CD14-positive monocyte (primary cell): Measurements from ENCODE around the gene PPM1B. TPM values are rescaled to one million over a fixed set of nuclear protein-coding genes. Genes with fewer than 3 reads are reported as not detected.

ENCODE experiments used
- DNase-seq, 3 donors: peaks; one replicate each; pipeline ENCODE4 v3.0.0-alpha.2; 2011 to 2022
- H2AFZ ChIP-seq: 2 replicates; pipeline ENCODE4 v1.6.0; 2012; ENCODE audit warnings: mild to moderate bottlenecking, low read depth, low read length, inconsistent platforms; ENCODE audit not compliant: insufficient read depth, poor library complexity, severe bottlenecking
- H3K27ac ChIP-seq, 2 donors: 1 replicate in 1 of 2; 2 replicates in 1 of 2; pipeline ENCODE4 v1.5.1; 2012 to 2013; ENCODE audit warnings: low read length in 2 of 2, control low read depth in 1 of 2, inconsistent platforms in 1 of 2, low read depth in 1 of 2, mild to moderate bottlenecking in 1 of 2
- H3K27me3 ChIP-seq, 2 donors: one replicate each; pipeline versions ENCODE4 v1.6.0 to v1.6.1; 2011 to 2013; ENCODE audit warnings: low read length in 2 of 2; ENCODE audit not compliant: control insufficient read depth in 2 of 2, insufficient read depth in 2 of 2
- H3K36me3 ChIP-seq, 2 donors: replicated peaks in 1 of 2; 1 replicate in 1 of 2; 2 replicates in 1 of 2; pipeline versions ENCODE4 v1.5.1 to v1.6.1; 2012 to 2013; ENCODE audit warnings: low read length in 2 of 2, control low read depth in 1 of 2, inconsistent platforms in 1 of 2, mild to moderate bottlenecking in 1 of 2; ENCODE audit not compliant: insufficient read depth in 2 of 2, control insufficient read depth in 1 of 2
- H3K4me1 ChIP-seq, 2 donors: 1 replicate in 1 of 2; 2 replicates in 1 of 2; pipeline versions ENCODE4 v1.5.1 to v1.6.1; 2012 to 2013; ENCODE audit warnings: low read length in 2 of 2, control low read depth in 1 of 2, inconsistent platforms in 1 of 2, mild to moderate bottlenecking in 1 of 2, moderate library complexity in 1 of 2; ENCODE audit not compliant: insufficient read depth in 2 of 2, control insufficient read depth in 1 of 2
- H3K4me2 ChIP-seq: replicated peaks from 2 replicates; pipeline ENCODE3; 2012; ENCODE audit warnings: low read length, moderate library complexity, mild to moderate bottlenecking; ENCODE audit not compliant: poor library complexity, severe bottlenecking; ENCODE audit errors: extremely low read depth
- H3K4me3 ChIP-seq, 3 experiments: fragments of 200-600 bp in 1 of 3; sonication (generic) in 1 of 3; replicated peaks in 1 of 3; 1 replicate in 2 of 3; 2 replicates in 1 of 3; pipeline ENCODE4 v1.5.1; 2011 to 2013; ENCODE audit warnings: low read length in 3 of 3, mild to moderate bottlenecking in 3 of 3, control low read depth in 2 of 3, low read depth in 2 of 3, inconsistent platforms in 1 of 3, moderate library complexity in 1 of 3
- H3K79me2 ChIP-seq: 2 replicates; pipeline ENCODE4 v1.6.0; 2012; ENCODE audit warnings: mild to moderate bottlenecking, control low read depth, inconsistent platforms, low read length, moderate library complexity; ENCODE audit not compliant: insufficient read depth
- H3K9ac ChIP-seq: 2 replicates; pipeline ENCODE4 v1.6.0; 2017; ENCODE audit warnings: low read length, mild to moderate bottlenecking; ENCODE audit not compliant: insufficient read depth, poor library complexity, severe bottlenecking
- H3K9me3 ChIP-seq, 2 donors: replicated peaks in 1 of 2; 1 replicate in 1 of 2; 2 replicates in 1 of 2; pipeline versions ENCODE4 v1.5.1 to v1.6.1; 2012 to 2013; ENCODE audit warnings: low read length in 2 of 2, control low read depth in 1 of 2; ENCODE audit not compliant: control insufficient read depth in 1 of 2, insufficient read depth in 1 of 2
- H4K20me1 ChIP-seq: 2 replicates; pipeline ENCODE4 v1.6.0; 2012; ENCODE audit warnings: mild to moderate bottlenecking, low read length, control low read depth, moderate library complexity; ENCODE audit not compliant: insufficient read depth
- H3K27ac Mint-ChIP-seq, 7 donors: one replicate each; pipeline ENCODE4 v1.8.0; 2020; ENCODE audit warnings: mild to moderate bottlenecking in 7 of 7, mixed read lengths in 7 of 7, moderate library complexity in 6 of 7, inconsistent platforms in 2 of 7
- H3K27me3 Mint-ChIP-seq, 3 donors: one replicate each; pipeline ENCODE4 v1.8.0; 2021 to 2022; ENCODE audit warnings: low read depth in 3 of 3, mild to moderate bottlenecking in 3 of 3, mixed read lengths in 3 of 3, moderate library complexity in 3 of 3, inconsistent platforms in 1 of 3
- H3K36me3 Mint-ChIP-seq, 2 donors: one replicate each; pipeline ENCODE4 v1.8.0; 2020; ENCODE audit warnings: mixed read lengths in 2 of 2, inconsistent platforms in 1 of 2, mild to moderate bottlenecking in 1 of 2
- H3K4me1 Mint-ChIP-seq: one replicate; pipeline ENCODE4 v1.8.0; 2020; ENCODE audit warnings: mild to moderate bottlenecking, mixed read lengths
- H3K4me3 Mint-ChIP-seq, 2 donors: one replicate each; pipeline ENCODE4 v1.8.0; 2020; ENCODE audit warnings: mild to moderate bottlenecking in 2 of 2, mixed read lengths in 2 of 2, moderate library complexity in 1 of 2
- H3K9me3 Mint-ChIP-seq, 7 donors: one replicate each; pipeline ENCODE4 v1.8.0; 2020 to 2022; ENCODE audit warnings: mixed read lengths in 7 of 7, mild to moderate bottlenecking in 6 of 7, moderate library complexity in 6 of 7, inconsistent platforms in 2 of 7
- CTCF ChIP-seq: fragments of 200-600 bp; IDR thresholded peaks from one replicate; pipeline ENCODE4 v1.8.0; 2022; ENCODE audit warnings: antibody characterized with exemption, mild to moderate bottlenecking
- WGBS: methylation state at CpG from one replicate; pipeline ENCODE4 v1.1.5; 2013; ENCODE audit warnings: missing lambda C conversion rate; ENCODE audit not compliant: insufficient coverage; 5-methylcytosine and 5-hydroxymethylcytosine counted together
- intact Hi-C, 2 donors: fragments of 100-400 bp; cut with micrococcal nuclease; formaldehyde crosslinking; loops; one replicate each; pipeline versions ENCODE4 v1.15.0 to v1.15.1; 2023
- polyA plus RNA-seq, 3 donors: library from polyadenylated mRNA; depleted of rRNA in 1 of 3; unstranded in 2 of 3; stranded (reverse) in 1 of 3; fragments of 300-500 nt in 2 of 3; fragments of >200 nt in 1 of 3; fragmentation: Illumina TruSeq in 2 of 3; gene quantifications; 1 replicate in 2 of 3; 2 replicates in 1 of 3; pipeline ENCODE4 v1.2.3, GENCODE V29; 2012 to 2021

PPM1B gene
- polyA plus RNA-seq, 3 donors, result 17.7 to 34.6 (median 24.9) TPM

GRCh38 chr2:44186810-44187209 is 18.1 kb downstream of the PPM1B start:
- Mint-ChIP-seq H3K9me3 (no peaks in the 10 kb centered on the region), H3K27ac (peak overlapping the region; percentile 61 to 92 (median 82)), H3K4me1 (peaks cover 84% of the 10 kb centered on the region), H3K36me3 (peaks cover 2 to 9% of the 10 kb centered on the region in 2 donors), H3K4me3 (peak overlapping the region in 1 of 2 donors; percentile 65), H3K27me3 (peaks cover 0 to 3% (median 0%) of the 10 kb centered on the region in 3 donors)
- Histone ChIP-seq H3K4me1 (peaks cover 52 to 78% of the 10 kb centered on the region in 2 donors), H3K4me3 (peak overlapping the region in 1 of 3 experiments; percentile 44), H3K4me2 (peak overlapping the region; percentile 41), H2AFZ (no peak overlapping the region), H3K27ac (peak overlapping the region in 1 of 2 donors; percentile 71), H4K20me1 (peaks cover 90% of the 10 kb centered on the region), H3K9ac (no peak overlapping the region), H3K36me3 (no peaks in the 10 kb centered on the region), H3K9me3 (no peaks in the 10 kb centered on the region), H3K27me3 (no peaks in the 10 kb centered on the region), H3K79me2 (peaks cover 99% of the 10 kb centered on the region)
- intact Hi-C loops, result no loop called here
- DNase-seq, result peak; percentile 23 to 70 (median 65)
- no peak for TF ChIP-seq CTCF

GRCh38 chr2:44187251-44187650 is 18.6 kb downstream of the PPM1B start:
- Histone ChIP-seq H4K20me1 (peaks cover 90% of the 10 kb centered on the region), H3K9ac (no peak overlapping the region), H3K4me2 (peak overlapping the region; percentile 41), H3K27me3 (no peaks in the 10 kb centered on the region), H3K36me3 (no peaks in the 10 kb centered on the region), H3K27ac (peak overlapping the region in 1 of 2 donors; percentile 71), H3K79me2 (peaks cover 99% of the 10 kb centered on the region), H3K9me3 (no peaks in the 10 kb centered on the region), H2AFZ (no peak overlapping the region), H3K4me3 (peak overlapping the region in 1 of 3 experiments; percentile 44), H3K4me1 (peaks cover 55 to 79% of the 10 kb centered on the region in 2 donors)
- Mint-ChIP-seq H3K27ac (peak overlapping the region; percentile 61 to 92 (median 76)), H3K9me3 (no peaks in the 10 kb centered on the region), H3K36me3 (peaks cover 2 to 9% of the 10 kb centered on the region in 2 donors), H3K4me1 (peaks cover 86% of the 10 kb centered on the region), H3K27me3 (peaks cover 0 to 3% (median 0%) of the 10 kb centered on the region in 3 donors), H3K4me3 (peak overlapping the region in 1 of 2 donors; percentile 65)
- TF ChIP-seq CTCF, result no peak
- intact Hi-C loops, result no loop called here
- WGBS, result 100% methylated on average over 1 of the region's 4 CpGs
- no peak for DNase-seq
